ENCODE data around the gene DRD5.
"Not testable (repeated sequence)": the region's sequence is repeated elsewhere in the genome, so short reads cannot be mapped to it uniquely, and the experiment has no call there.

DRD5 gene

GRCh38 chr4:9781343-9782135 is at the start of gene DRD5:
Gene DRD5 (plus strand): TSS chr4:9781634. CDS start chr4:9782030, 396 bp downstream.
- DNase-seq (ENCODE audit: low read depth, low spot score), result no peak

- DNase-seq (ENCODE audit: low read depth, low spot score), result not testable (repeated sequence)
Observed at GRCh38 chr4:9732256-9732655, 49.2 kb upstream of the DRD5 start.

- no peak for DNase-seq (ENCODE audit: low read depth, low spot score)
Observed at GRCh38 chr4:9735515-9735914, 45.9 kb upstream of the DRD5 start.

GRCh38 chr4:9737280-9737679 is 44.2 kb upstream of the DRD5 start:
- DNase-seq (ENCODE audit: low read depth, low spot score), result not testable (repeated sequence)

GRCh38 chr4:9743789-9744188 is 37.6 kb upstream of the DRD5 start:
- DNase-seq (ENCODE audit: low read depth, low spot score), result not testable (repeated sequence)

GRCh38 chr4:9745782-9746181 is 35.7 kb upstream of the DRD5 start:
- DNase-seq (ENCODE audit: low read depth, low spot score), result no peak

GRCh38 chr4:9758641-9759317 is 22.7 kb upstream of the DRD5 start:
- DNase-seq (ENCODE audit: low read depth, low spot score), result no peak

- DNase-seq (ENCODE audit: low read depth, low spot score), result no peak
Observed at GRCh38 chr4:9762823-9763475, 18.5 kb upstream of the DRD5 start.

GRCh38 chr4:9764155-9764696 is 17.2 kb upstream of the DRD5 start:
- no peak for DNase-seq (ENCODE audit: low read depth, low spot score)

GRCh38 chr4:9765091-9765490 is 16.3 kb upstream of the DRD5 start:
- no peak for DNase-seq (ENCODE audit: low read depth, low spot score)

GRCh38 chr4:9769321-9769720 is 12.1 kb upstream of the DRD5 start:
- DNase-seq (ENCODE audit: low read depth, low spot score), result no peak

GRCh38 chr4:9771034-9771433 is 10.4 kb upstream of the DRD5 start:
- no peak for DNase-seq (ENCODE audit: low read depth, low spot score)

- DNase-seq (ENCODE audit: low read depth, low spot score), result no peak
Observed at GRCh38 chr4:9773471-9773870, 8.0 kb upstream of the DRD5 start.

- DNase-seq (ENCODE audit: low read depth, low spot score), result no peak
Observed at GRCh38 chr4:9782136-9782436, 652 bp downstream of the DRD5 start.

- not testable (repeated sequence) for DNase-seq (ENCODE audit: low read depth, low spot score)
Observed at GRCh38 chr4:9785891-9786290, 4.5 kb downstream of the DRD5 start.

GRCh38 chr4:9792381-9792780 is 10.9 kb downstream of the DRD5 start:
- DNase-seq (ENCODE audit: low read depth, low spot score), result no peak

- not testable (repeated sequence) for DNase-seq (ENCODE audit: low read depth, low spot score)
Observed at GRCh38 chr4:9796641-9797040, 15.2 kb downstream of the DRD5 start.

GRCh38 chr4:9800848-9801247 is 19.4 kb downstream of the DRD5 start:
- DNase-seq (ENCODE audit: low read depth, low spot score), result no peak

GRCh38 chr4:9804918-9805317 is 23.5 kb downstream of the DRD5 start:
- DNase-seq (ENCODE audit: low read depth, low spot score), result no peak

GRCh38 chr4:9808077-9808476 is 26.6 kb downstream of the DRD5 start:
- no peak for DNase-seq (ENCODE audit: low read depth, low spot score)

GRCh38 chr4:9811806-9812205 is 30.4 kb downstream of the DRD5 start:
- DNase-seq (ENCODE audit: low read depth, low spot score), result no peak

GRCh38 chr4:9812501-9813340 is 31.3 kb downstream of the DRD5 start:
- no peak for DNase-seq (ENCODE audit: low read depth, low spot score)

Data from brain pericyte (primary cell).